Sciatic nerve (tissue), 2 donors: ENCODE measurements around the gene C11orf91. TPM values are rescaled to one million over a fixed set of nuclear protein-coding genes. Genes with fewer than 3 reads are reported as not detected.
A peak's percentile ranks its signal among the peaks of the same experiment; 100 is the strongest.
"Not testable (repeated sequence)": the region's sequence is repeated elsewhere in the genome, so short reads cannot be mapped to it uniquely, and the experiment has no call there.

Experiments
- ATAC-seq: fragments of 200-7000 bp; cut with Tn5 transposase; one replicate; pipeline ENCODE4 v1.9.1; 2020; ENCODE audit warnings: mild to moderate bottlenecking, moderate library complexity
- DNase-seq: peaks from one replicate; pipeline ENCODE4 v3.0.0-alpha.2; 2020; ENCODE audit warnings: low spot score
- intact Hi-C: fragments of 100-400 bp; cut with DNase I; formaldehyde crosslinking; loops from one replicate; pipeline ENCODE4 v1.14.2; 2022
- total RNA-seq: library from RNA; stranded (reverse); fragmentation: NEBNext Ultra II Directional; extraction: Animal tissue kit (Norgen Biotek cat#: 25700); gene quantifications from one replicate; pipeline ENCODE4 v1.2.1, GENCODE V29; 2021
- donor health status: DM: no; HTN: no; CAD: no.
- donor health status: DM: no; HTN: no; CAD: no.

Gene C11orf91
- total RNA-seq, 1 donor from 2014 or later = not detected

DNA sequence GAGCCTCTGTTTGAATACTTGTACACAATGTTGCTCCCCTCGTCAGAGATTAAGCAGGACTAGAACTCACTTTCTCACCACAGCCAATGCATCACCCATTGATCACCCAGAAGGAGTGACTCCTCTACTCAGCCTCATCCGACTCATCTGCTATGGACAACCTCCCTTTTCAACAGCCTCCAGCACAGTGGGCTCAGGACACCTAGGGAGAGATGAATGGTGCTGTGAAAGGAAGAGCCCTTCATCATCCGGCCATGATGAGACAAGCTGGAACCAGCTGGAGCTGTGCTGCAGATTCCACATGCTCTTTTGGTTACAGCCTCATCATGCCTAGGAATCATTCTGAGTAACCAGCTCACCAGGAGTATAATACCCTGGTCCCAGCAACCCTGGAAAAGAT lies 15.5 kb downstream of the C11orf91 start:
- ATAC-seq (no peak), DNase-seq (no peak)
- intact Hi-C loops = loop anchor here (5.0 kb wide), 1 partner anchor 323 kb away; no protein-coding TSS in a partner anchor

DNA sequence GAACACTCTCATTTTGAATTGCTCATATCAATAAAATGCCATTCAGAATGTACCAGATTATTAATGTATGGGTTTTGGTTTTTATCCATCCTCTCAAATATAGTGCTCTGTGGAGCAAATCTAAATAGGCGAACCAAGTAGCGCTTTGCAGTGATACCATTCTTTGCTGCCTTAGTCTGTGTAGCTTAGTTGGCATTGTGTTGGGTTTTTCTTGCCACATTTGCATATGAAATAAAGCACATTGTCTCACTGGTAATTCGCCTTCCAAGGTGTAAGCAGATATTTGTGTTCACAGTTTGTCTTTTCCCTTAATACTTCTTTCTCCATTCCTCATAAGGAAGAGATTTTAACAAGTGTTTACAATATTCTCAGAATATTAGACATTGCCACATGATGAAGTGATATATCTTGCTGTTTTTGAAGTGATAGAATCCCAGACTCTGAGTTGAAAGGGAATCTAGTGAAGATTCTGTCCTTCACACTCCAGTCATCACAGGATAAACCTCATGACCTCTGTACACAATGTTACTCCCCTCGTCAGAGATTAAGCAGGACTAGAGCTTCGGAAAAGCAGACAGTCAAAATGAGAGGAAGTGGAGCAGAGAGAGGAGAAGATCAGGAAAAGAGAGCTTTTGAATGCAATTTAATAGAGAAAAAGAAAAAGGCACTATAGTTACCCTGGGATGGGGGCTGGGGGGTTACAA lies 16.5 kb downstream of the C11orf91 start:
- intact Hi-C loops = no loop called here
- DNase-seq (no peak), ATAC-seq (no peak)

DNA sequence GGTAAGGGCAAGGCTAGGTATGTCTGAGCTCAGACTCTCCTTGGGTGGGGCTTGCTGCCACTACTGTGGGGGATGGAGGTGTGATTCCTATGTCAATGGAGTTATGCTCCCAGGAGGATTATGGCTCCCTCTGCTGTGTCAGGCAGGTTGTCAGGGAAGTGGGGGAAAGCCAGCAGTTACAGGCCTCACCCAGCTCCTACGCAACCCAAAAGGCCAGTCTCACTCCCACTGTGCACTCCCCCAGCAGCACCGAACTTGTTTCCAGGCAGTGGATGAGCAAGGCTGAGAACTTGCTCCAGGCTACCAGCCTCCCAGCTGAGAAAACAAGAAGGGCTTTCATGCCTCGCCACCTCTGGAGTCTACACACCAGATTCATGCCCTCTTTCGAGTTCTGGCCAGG lies 18.2 kb downstream of the C11orf91 start:
- DNase-seq (no peak), ATAC-seq (no peak)
- intact Hi-C loops = no loop called here

DNA sequence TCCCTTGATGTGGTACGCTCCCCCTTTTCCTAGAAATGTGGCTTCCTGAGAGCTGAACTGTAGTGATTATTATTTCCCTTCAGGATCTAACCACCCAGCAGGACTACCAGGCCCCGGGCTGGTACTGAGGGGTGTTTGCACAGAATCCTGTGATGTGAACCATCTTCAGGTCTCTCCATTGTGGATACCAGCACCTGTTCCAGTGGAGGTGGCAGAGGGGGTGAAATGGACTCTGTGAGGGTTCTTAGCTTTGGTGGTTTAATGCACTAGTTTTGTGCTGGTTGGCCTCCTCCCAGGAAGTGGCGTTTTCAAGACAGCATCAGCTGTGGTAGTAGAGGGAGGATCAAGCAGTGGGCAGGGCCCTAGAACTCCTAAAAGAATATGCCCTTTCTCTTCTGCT lies 18.6 kb downstream of the C11orf91 start:
- no peak for ATAC-seq
- intact Hi-C loops = no loop called here
- DNase-seq = no peak

DNA sequence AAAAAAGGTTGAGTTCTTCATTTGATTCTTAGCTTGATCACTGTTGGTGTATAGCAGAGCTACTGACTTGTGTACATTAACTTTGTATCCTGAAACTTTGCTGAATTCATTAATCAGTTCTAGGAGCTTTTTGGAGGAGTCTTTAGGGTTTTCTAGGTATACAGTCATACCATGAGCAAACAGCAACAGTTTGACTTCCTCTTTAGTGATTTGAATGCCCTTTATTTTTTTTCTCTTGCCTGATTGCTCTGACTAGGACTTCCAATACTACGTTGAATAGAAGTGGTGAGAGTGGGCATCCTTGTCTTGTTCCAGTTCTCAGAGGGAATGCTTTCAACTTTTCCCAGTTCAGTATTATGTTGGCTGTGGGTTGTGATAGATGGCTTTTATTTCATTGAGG lies 22.0 kb downstream of the C11orf91 start:
- DNase-seq, intact Hi-C loops, ATAC-seq: not testable (repeated sequence)

DNA sequence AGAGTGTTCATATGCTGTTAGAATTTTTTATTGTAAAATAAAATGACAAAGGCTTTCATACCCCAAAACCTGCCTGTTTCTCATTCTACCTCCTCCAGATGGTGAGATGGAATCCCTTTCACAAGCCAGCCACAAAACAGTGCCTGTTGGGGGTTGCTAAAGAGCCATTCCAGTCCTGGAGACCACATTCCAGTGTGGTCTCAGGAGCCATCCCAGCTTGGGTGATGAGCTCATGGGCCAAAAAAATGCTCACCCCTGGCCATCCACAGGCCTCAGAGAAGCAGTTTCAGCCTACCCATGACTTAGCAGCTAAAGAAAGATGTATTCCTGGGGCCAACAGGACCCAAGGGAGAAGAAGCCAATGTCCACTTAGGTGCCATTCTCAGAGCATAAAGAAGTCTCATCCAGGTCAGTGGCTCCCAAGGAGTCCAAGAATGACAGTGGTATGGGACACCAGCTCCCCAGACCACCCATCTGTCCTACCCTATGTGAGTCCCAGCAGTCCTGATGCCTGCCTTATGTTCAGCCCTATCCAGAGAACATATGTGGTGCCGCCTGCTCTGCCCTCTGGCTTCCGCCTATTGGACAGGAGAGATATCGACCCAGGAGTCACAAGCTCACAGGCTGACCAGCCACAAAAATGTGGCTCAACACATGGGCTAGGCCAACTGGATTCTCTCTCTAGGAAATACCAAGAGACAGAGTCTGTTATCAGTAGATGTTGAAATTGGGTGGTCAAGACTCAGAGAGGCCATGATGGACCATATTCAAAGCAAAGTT lies 26.4 kb downstream of the C11orf91 start:
- peak; percentile 64 for ATAC-seq
- DNase-seq = no peak
- intact Hi-C loops = no loop called here

DNA sequence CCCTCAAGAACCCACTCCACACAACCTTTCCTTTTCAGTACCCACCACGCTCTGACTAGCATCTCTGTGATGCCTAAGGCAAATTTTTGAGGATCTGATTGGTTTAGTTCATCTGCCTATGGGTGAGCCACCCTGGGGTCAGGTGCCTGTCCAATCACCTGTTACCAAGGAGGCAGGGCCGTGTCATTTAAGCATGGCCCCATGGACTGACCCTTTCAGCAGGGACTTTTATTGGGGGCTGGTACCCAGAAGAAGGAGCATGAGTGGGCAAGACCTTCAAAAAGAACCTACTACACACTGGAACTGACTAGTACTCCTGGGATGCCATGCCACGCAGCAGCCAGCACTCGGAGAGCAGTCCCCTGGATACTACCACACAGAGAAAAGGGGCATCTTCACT lies 28.4 kb downstream of the C11orf91 start:
- intact Hi-C loops = no loop called here
- DNase-seq (no peak), ATAC-seq (no peak)

DNA sequence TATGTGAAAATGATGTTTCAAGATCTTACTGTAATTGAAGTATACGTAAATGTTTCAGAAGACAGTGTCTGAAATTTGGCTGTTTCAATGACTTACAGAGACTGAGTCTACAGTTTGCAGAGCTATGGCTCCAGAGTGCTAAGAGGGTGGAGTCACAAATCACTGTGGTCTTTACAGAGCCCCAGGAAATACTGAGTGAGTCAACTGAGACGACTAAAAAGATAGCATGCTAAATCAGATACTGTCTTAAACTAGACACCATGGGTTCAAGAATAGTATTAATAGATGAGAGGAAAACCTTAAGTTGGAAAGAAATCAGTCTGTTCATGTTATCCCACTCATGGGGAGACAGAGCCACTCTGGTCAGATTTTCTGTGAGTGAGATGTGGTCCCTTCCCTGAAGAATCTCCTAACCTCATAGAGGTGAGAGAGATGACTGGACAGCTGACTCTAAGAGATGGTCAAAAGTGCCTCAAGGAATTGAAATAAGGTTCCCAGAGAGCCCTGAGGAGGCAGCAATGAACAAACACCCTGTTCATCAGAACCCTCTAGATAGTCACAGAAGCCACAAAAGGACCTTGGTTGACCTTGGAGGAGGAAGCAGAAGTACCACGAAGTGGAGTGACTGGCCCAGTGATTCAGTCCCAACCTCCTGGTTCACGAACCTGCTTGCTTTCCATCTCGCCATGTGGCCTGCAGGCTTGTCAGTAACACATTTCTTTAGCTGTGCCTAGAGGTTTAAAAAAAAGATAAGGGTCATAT lies 30.2 kb downstream of the C11orf91 start:
- no peak for ATAC-seq

DNA sequence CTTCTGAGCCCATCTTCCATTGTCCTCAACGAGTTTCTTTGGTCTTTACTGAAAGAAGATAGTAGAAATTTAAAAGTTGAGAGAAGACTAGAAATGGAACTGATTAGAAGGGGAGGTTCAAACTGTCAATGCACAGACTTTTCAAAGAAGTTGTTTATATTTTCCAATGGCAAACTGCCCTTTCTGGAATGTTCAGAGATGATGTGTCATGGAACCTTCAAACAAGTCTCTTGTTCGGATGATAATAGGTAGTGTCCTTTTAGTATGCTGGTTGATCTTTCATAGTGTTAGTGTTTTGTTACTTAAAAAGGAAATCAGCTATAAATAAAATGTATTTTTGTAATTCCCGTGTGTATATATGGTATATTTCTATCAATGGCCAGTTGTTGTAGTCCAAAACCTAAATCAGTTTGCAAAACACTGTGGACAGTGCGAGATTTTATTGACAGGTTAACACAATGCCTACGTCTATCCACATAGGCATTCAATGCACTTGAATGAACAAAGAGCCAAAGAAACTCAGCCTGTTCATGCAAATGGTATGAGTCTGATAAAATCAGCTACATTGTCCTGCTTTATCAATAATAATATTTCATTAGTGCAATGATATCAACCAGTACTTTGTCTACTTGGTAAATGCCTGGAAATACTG lies 30.9 kb downstream of the C11orf91 start:
- DNase-seq (no peak), ATAC-seq (no peak)
- intact Hi-C loops = no loop called here

More for the DNA sequence above, 30.2 kb downstream of the C11orf91 start:
- intact Hi-C loops = no loop called here
- DNase-seq = no peak

DNA sequence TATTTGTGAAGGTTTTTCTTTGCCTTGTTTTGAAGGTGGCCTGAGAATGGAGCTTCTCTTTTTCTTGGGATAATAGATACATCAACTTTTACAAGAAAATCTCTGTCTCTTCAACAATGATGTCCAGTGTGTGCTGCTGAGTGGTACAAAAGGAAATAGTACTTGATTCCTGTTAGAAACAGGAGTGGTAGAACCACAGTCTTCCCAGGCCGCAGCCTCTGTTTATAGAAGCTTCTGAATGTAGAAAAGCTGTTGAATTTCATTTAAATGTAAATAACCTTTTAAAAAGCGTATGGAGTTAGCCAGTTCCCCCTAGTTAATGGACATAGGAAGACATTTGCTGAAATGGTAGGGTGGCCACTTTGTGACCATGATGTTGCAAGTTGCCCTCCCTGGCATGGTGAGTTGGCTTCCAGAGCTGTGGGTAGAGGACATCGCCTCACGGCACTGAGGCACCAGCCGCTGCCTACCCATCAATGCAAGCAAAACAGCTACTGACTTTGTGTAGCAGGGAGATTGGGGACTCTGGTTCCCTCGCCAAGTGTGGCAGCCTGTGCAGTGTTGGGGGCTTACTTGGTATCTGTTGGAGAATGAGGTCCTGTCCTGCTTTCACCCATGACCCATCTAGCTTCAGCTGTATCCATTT lies 31.6 kb downstream of the C11orf91 start:
- ATAC-seq = no peak
- intact Hi-C loops = no loop called here

DNA sequence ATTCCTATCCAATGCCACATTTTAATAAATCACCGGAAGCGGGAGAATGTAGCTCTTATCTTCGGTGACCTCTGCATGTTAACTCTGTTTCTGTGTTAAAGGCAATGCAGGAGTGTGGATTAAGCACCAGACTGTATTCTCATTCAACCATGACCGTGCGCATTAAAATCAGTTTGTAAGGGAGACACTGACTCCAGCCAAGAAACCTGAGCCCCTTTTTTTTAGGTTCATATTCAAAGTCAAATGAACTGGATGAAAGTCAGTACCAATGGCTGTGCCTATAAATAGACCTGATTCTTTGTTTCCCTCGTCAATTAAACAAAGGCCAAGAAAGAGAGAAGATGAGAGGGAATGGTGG lies 32.2 kb downstream of the C11orf91 start:
- intact Hi-C loops = no loop called here
- no peak for DNase-seq
- ATAC-seq = no peak

More for the DNA sequence above, 31.6 kb downstream of the C11orf91 start:
- no peak for DNase-seq

DNA sequence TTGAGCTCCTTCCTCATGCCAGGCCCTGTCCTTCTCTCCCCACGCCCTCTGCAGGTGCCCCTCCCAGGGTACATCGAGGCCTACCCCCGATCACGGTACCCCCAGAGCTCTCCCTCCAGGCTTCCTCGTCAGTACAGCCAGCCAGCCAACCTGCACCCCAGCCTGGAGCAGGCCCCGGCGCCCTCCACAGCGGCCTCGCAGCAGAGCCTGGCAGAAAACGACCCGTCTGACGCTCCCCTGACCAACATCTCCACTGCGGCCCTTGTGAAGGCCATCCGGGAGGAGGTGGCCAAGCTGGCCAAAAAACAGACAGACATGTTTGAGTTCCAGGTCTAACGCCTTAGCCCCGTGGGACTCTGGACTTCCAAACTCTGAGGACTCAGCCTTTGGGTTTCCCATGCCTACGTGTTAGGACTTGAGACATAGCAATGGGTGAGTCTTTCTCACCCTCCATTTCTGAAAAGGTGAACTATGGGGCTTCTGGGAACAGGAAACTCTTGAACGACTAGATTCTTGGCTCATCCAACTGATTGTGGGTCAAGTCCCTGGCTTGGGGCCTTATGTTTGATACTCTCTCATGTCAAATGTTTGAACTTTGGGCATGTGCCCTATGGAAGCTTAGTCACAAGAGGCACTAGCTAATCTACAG lies 32.7 kb downstream of the C11orf91 start:
- no peak for ATAC-seq
- intact Hi-C loops = no loop called here
- no peak for DNase-seq

DNA sequence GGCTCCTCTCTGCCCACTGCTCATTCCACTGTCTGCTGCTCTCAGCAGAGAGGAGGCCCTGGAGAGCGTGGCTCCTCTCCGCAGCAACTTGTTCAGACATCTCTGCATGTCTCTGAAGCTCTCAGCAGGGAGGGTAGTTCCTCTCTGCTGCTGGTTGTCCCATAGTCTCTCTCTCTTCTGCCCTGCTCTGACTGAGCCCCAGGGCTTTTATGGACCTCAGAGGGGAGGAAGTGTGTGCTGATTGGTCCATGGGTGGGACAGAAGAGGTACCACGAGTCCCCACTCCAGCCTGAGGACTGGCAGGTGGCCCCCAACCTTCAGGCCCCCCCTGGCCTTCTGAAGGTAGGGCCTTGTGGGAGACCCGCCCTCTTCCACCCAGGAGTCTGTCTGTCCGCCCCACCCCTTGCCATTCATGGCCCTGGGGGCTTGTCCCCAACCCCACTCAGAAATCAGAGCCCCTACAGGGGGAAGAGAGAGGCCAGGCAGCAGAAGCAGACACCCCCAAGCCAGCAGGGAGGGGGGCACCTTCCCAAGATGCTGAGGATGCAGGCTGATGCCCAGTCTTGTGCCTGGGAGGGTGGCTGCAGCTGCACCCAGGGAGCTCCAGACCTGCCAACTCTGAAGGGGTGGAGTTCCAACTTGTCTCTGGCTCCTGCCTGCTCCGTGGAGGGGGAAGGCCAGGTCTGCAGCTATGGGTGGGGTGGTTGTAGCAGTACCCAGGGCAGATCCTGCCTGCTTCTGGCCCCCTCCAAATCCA lies 35.1 kb downstream of the C11orf91 start:
- intact Hi-C loops = no loop called here
- DNase-seq (no peak), ATAC-seq (no peak)

DNA sequence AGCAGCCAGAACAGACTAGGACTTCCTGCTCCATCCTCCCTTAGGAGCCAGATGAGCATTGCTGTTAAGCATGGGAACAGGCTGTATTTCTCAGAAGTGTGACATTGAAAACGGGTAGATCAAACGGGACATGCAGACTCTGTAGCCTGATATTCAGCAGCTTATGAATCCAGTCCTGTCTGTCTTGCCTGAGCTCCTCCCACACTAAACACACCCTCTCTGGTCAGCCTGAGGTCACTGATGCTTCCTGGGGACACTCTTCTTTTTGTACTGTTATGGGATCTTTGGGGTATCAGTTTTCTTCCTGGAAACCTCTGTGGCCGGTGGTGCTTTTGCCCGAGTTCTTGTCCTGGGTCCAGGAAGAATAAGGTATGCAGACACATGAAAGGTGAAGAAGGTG lies 35.8 kb downstream of the C11orf91 start:
- intact Hi-C loops = no loop called here
- ATAC-seq = no peak
- no peak for DNase-seq

DNA sequence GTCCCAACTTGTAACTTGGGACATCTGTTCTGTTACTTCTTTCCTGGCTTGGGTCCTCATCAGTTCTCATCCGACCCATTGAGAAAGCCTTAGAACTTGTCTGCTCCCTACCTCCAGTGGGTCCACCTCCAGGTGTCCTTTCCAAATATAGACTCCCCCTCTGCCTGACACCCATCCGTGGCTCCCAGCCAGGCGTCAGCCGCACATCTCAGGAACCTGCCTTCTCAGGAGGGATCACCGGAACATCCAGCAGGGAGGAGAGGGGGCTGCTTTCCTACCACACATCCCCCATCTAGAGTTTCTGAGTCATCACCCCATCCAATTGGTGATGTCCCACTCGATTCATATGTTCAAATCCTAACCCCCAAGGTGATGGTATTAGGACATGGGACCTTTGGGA lies 36.5 kb downstream of the C11orf91 start:
- intact Hi-C loops = no loop called here
- DNase-seq = no peak
- no peak for ATAC-seq

DNA sequence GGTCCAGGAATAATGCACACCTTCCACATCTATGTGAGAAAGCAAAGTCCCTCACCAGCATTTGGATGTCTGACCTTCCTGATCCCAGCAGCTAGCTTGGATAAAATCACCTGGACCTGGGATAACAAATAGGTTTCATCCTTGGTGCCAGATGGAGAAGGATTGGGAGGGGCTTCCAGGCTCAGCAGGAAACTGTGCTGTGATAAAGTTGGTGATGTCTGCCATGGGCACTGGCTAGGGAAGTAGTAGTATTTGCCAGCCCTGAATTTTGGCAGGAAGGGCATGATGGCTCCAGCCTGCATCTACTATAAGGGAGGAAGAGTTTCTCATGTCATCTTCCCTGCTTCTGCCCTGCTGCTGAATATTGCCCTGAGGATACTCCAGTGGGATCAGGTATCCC lies 37.5 kb downstream of the C11orf91 start:
- ATAC-seq (no peak), DNase-seq (no peak)
- intact Hi-C loops = no loop called here

DNA sequence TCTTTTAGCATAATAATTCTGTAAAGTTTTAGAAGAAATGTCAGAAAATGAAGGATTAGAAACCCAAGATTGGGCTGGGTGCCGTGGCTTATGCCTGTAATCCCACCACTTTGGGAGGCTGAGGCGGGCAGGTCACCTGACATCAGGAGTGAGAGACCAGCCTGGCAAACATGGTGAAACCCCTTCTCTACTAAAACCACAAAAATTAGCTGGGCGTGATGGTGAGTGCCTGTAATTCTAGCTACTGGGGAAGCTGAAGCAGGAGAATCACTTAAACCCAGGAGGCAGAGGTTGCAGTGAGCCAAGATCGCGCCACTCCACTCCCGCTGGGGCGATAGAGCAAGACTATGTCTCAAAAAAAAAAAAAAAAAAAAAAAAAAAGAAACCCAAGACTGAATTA lies 39.1 kb downstream of the C11orf91 start:
- ATAC-seq, DNase-seq, intact Hi-C loops: not testable (repeated sequence)

DNA sequence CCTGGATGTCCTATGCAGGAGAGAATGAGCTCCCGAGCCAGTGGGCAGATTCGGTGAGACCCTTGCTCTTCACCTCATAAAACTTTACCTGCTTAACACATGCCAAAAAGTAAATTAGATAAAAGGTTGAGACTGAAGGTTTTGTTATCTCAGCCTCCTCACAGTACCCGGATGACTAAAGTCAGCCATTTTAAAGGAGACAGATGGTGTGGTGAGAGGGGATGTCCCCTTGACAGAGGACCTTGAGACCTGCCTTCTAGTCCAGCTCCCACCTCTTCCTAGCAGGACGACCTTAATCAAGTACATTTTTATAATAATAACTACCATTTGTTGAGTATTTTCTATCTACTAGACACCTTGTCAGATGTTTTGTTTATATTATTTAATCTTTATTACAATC lies 39.7 kb downstream of the C11orf91 start:
- intact Hi-C loops = no loop called here
- DNase-seq (no peak), ATAC-seq (no peak)
